Measurements from ENCODE around the gene GALNT2. TPM values are rescaled to one million over a fixed set of nuclear protein-coding genes. Genes with fewer than 3 reads are reported as not detected.

GALNT2 gene
- total and polyA plus RNA-seq, 4 donors: 47.5 to 182 (median 114) TPM

- H3K4me1 ChIP-seq (ENCODE audit: control insufficient read depth in 4 of 4, insufficient read depth in 4 of 4, low read length in 3 of 4): peaks cover 7 to 20% (median 14%) of the 10 kb centered on the region in 4 donors
- no peaks in the 10 kb centered on the region for H3K9me3 ChIP-seq (ENCODE audit: control insufficient read depth in 4 of 4, low read length in 3 of 4)
- no peak overlapping the region for H3K9ac ChIP-seq (ENCODE audit: low read depth in 1 of 2, low read length in 2 of 2)
- H3K27me3 ChIP-seq (ENCODE audit: control insufficient read depth in 4 of 4, insufficient read depth in 4 of 4, low read length in 3 of 4): no peaks in the 10 kb centered on the region
- H3K4me3 ChIP-seq (ENCODE audit: low read depth in 1 of 3, low read length in 3 of 3): no peak overlapping the region
- 89% methylated on average over 3 of the region's 3 CpGs for WGBS
- no peak for DNase-seq (ENCODE audit: low spot score)
- no peak overlapping the region for H3K27ac ChIP-seq (ENCODE audit: low read depth in 1 of 2, low read length in 2 of 2)
- peaks cover 0 to 12% (median 6%) of the 10 kb centered on the region in 4 donors for H3K36me3 ChIP-seq (ENCODE audit: control insufficient read depth in 4 of 4, insufficient read depth in 3 of 4, low read depth in 1 of 4, low read length in 3 of 4)
- TF ChIP-seq FOXA1 (IDR thresholded peaks at IDR 0.05): no peak
- TF ChIP-seq HNF4A (conservative IDR thresholded peaks at IDR 0.05): no peak
- no peak for TF ChIP-seq NR2F2 (IDR thresholded peaks at IDR 0.05)
- no peak for TF ChIP-seq RXRA (IDR thresholded peaks at IDR 0.05)
- TF ChIP-seq TAF1 (conservative IDR thresholded peaks at IDR 0.05): no peak
- no peak for TF ChIP-seq ATF3 (IDR thresholded peaks at IDR 0.05)
- TF ChIP-seq HNF4G (IDR thresholded peaks at IDR 0.05): no peak
- TF ChIP-seq, protein P1, sequence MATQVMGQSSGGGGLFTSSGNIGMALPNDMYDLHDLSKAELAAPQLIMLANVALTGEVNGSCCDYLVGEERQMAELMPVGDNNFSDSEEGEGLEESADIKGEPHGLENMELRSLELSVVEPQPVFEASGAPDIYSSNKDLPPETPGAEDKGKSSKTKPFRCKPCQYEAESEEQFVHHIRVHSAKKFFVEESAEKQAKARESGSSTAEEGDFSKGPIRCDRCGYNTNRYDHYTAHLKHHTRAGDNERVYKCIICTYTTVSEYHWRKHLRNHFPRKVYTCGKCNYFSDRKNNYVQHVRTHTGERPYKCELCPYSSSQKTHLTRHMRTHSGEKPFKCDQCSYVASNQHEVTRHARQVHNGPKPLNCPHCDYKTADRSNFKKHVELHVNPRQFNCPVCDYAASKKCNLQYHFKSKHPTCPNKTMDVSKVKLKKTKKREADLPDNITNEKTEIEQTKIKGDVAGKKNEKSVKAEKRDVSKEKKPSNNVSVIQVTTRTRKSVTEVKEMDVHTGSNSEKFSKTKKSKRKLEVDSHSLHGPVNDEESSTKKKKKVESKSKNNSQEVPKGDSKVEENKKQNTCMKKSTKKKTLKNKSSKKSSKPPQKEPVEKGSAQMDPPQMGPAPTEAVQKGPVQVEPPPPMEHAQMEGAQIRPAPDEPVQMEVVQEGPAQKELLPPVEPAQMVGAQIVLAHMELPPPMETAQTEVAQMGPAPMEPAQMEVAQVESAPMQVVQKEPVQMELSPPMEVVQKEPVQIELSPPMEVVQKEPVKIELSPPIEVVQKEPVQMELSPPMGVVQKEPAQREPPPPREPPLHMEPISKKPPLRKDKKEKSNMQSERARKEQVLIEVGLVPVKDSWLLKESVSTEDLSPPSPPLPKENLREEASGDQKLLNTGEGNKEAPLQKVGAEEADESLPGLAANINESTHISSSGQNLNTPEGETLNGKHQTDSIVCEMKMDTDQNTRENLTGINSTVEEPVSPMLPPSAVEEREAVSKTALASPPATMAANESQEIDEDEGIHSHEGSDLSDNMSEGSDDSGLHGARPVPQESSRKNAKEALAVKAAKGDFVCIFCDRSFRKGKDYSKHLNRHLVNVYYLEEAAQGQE (IDR thresholded peaks at IDR 0.05): no peak
- no peak for TF ChIP-seq FOXA2 (IDR thresholded peaks at IDR 0.05)
- no peak for TF ChIP-seq MAX (IDR thresholded peaks at IDR 0.05)
Observed at GRCh38 chr1:230077011-230077410, 10.0 kb downstream of the GALNT2 start.

- Histone ChIP-seq H3K27ac (ENCODE audit: low read depth in 1 of 2, low read length in 2 of 2) (no peak overlapping the region), H3K9ac (ENCODE audit: low read depth in 1 of 2, low read length in 2 of 2) (no peak overlapping the region), H3K4me1 (ENCODE audit: control insufficient read depth in 4 of 4, insufficient read depth in 4 of 4, low read length in 3 of 4) (peaks cover 7 to 16% (median 10%) of the 10 kb centered on the region in 4 donors), H3K36me3 (ENCODE audit: control insufficient read depth in 4 of 4, insufficient read depth in 3 of 4, low read depth in 1 of 4, low read length in 3 of 4) (peaks cover 0 to 12% (median 6%) of the 10 kb centered on the region in 4 donors), H3K9me3 (ENCODE audit: control insufficient read depth in 4 of 4, low read length in 3 of 4) (no peaks in the 10 kb centered on the region), H3K27me3 (ENCODE audit: control insufficient read depth in 4 of 4, insufficient read depth in 4 of 4, low read length in 3 of 4) (no peaks in the 10 kb centered on the region), H3K4me3 (ENCODE audit: low read depth in 1 of 3, low read length in 3 of 3) (no peak overlapping the region)
- 88% methylated on average over 12 of the region's 12 CpGs for WGBS
- TF ChIP-seq RXRA (IDR thresholded peaks at IDR 0.05) (no peak), HNF4G (IDR thresholded peaks at IDR 0.05) (no peak), FOXA2 (IDR thresholded peaks at IDR 0.05) (no peak), SP1 (IDR thresholded peaks at IDR 0.05) (no peak), FOXA1 (IDR thresholded peaks at IDR 0.05) (no peak), GABPA (IDR thresholded peaks at IDR 0.05 in 1 of 2, conservative IDR thresholded peaks at IDR 0.05 in 1 of 2) (no peak), RAD21 (IDR thresholded peaks at IDR 0.05) (no peak), MAX (IDR thresholded peaks at IDR 0.05) (no peak), HNF4A (conservative IDR thresholded peaks at IDR 0.05) (no peak), TAF1 (conservative IDR thresholded peaks at IDR 0.05) (no peak), NR2F2 (IDR thresholded peaks at IDR 0.05) (no peak), ATF3 (IDR thresholded peaks at IDR 0.05) (no peak), CTCF (IDR thresholded peaks at IDR 0.05; ENCODE audit: low read depth, low read length, missing input control) (no peak)
- TF ChIP-seq, protein P2, sequence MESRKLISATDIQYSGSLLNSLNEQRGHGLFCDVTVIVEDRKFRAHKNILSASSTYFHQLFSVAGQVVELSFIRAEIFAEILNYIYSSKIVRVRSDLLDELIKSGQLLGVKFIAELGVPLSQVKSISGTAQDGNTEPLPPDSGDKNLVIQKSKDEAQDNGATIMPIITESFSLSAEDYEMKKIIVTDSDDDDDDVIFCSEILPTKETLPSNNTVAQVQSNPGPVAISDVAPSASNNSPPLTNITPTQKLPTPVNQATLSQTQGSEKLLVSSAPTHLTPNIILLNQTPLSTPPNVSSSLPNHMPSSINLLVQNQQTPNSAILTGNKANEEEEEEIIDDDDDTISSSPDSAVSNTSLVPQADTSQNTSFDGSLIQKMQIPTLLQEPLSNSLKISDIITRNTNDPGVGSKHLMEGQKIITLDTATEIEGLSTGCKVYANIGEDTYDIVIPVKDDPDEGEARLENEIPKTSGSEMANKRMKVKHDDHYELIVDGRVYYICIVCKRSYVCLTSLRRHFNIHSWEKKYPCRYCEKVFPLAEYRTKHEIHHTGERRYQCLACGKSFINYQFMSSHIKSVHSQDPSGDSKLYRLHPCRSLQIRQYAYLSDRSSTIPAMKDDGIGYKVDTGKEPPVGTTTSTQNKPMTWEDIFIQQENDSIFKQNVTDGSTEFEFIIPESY (IDR thresholded peaks at IDR 0.05): no peak
- DNase-seq (ENCODE audit: low spot score): no peak
Observed at GRCh38 chr1:230077436-230078213, 10.6 kb downstream of the GALNT2 start.
